BJ (cell line): ENCODE data around the gene PIGN. TPM values are rescaled to one million over a fixed set of nuclear protein-coding genes. Genes with fewer than 3 reads are reported as not detected.

Source experiments
- CTCF ChIA-PET: fragments of 350-600 bp; formaldehyde crosslinking; extraction: SDS; loops from one replicate; lab custom pipeline; 2021; ENCODE audit warnings: antibody characterized with exemption, inconsistent platforms; lab: Yijun Ruan, JAX
- POLR2A ChIA-PET: fragments of 300-600 bp; sonication (Branson Sonifier 250); formaldehyde crosslinking; extraction: SDS; loops from one replicate; lab custom pipeline; 2021; ENCODE audit warnings: antibody characterized with exemption; lab: Charles Lee
- DNase-seq: peaks from one replicate; pipeline ENCODE4 v3.0.0-alpha.2; 2011; ENCODE audit warnings: low read depth
- H3K27me3 ChIP-seq: 2 replicates; pipeline ENCODE4 v1.6.0; 2011; ENCODE audit warnings: low read length; ENCODE audit not compliant: control insufficient read depth, insufficient read depth
- H3K36me3 ChIP-seq: 2 replicates; pipeline ENCODE4 v1.5.1; 2011; ENCODE audit warnings: low read length; ENCODE audit not compliant: control insufficient read depth, insufficient read depth
- H3K4me3 ChIP-seq: 2 replicates; pipeline ENCODE4 v1.5.1; 2011; ENCODE audit warnings: low read depth, mild to moderate bottlenecking, control low read depth, low read length
- CTCF ChIP-seq: IDR thresholded peaks from 2 replicates; pipeline ENCODE4 v1.5.1; 2011; ENCODE audit warnings: low read depth, mild to moderate bottlenecking, control low read depth, inconsistent platforms, low read length, moderate library complexity; ENCODE audit not compliant: insufficient read depth
- polyA plus RNA-seq: library from polyadenylated mRNA; depleted of rRNA; stranded (reverse); fragments of >200 nt; gene quantifications from 2 replicates; pipeline ENCODE4 v1.2.3, GENCODE V29; 2011

The PIGN gene
- polyA plus RNA-seq, 1 experiment = 12.0 TPM

GRCh38 chr18:62122330-62122729 lies 64.5 kb downstream of the PIGN start:
- no peaks in the 10 kb centered on the region for H3K27me3 ChIP-seq
- no peaks in the 10 kb centered on the region for H3K36me3 ChIP-seq
- no peak for DNase-seq
- TF ChIP-seq CTCF = no peak
- CTCF ChIA-PET = interaction anchor here (0.8 to 0.9 kb wide), 2 partner anchors 229 to 479 kb away, joined by 3 to 4 read pairs; no protein-coding TSS in a partner anchor
- POLR2A ChIA-PET = no interaction called here
- H3K4me3 ChIP-seq = no peak overlapping the region

GRCh38 chr18:62119884-62120283 lies 67.0 kb downstream of the PIGN start:
- no peak for TF ChIP-seq CTCF
- ChIA-PET POLR2A (no interaction called here), CTCF (no interaction called here)
- Histone ChIP-seq H3K4me3 (no peak overlapping the region), H3K36me3 (no peaks in the 10 kb centered on the region), H3K27me3 (no peaks in the 10 kb centered on the region)
- DNase-seq = no peak

GRCh38 chr18:62118328-62118727 lies 68.5 kb downstream of the PIGN start:
- H3K27me3 ChIP-seq = no peaks in the 10 kb centered on the region
- H3K4me3 ChIP-seq = no peak overlapping the region
- TF ChIP-seq CTCF = no peak
- DNase-seq = peak; percentile 43
- POLR2A ChIA-PET = no interaction called here
- CTCF ChIA-PET = interaction anchor here (1.7 kb wide), 1 partner anchor 9 kb away, joined by 5 read pairs; no protein-coding TSS in a partner anchor
- H3K36me3 ChIP-seq = no peaks in the 10 kb centered on the region

GRCh38 chr18:62109676-62110075 lies 77.2 kb downstream of the PIGN start:
- Histone ChIP-seq H3K36me3 (no peaks in the 10 kb centered on the region), H3K4me3 (no peak overlapping the region), H3K27me3 (no peaks in the 10 kb centered on the region)
- no peak for TF ChIP-seq CTCF
- ChIA-PET POLR2A (no interaction called here), CTCF (interaction anchor here (1.0 kb wide), 1 partner anchor 8 kb away, joined by 3 read pairs; no protein-coding TSS in a partner anchor)
- no peak for DNase-seq

- POLR2A ChIA-PET = no interaction called here
- no peak for TF ChIP-seq CTCF
- CTCF ChIA-PET = interaction anchor here (0.8 kb wide), 1 partner anchor 107 kb away, joined by 3 read pairs; no protein-coding TSS in a partner anchor
- Histone ChIP-seq H3K4me3 (no peak overlapping the region), H3K27me3 (no peaks in the 10 kb centered on the region), H3K36me3 (no peaks in the 10 kb centered on the region)
- DNase-seq = no peak
These were observed 79.0 kb downstream of the PIGN start for GRCh38 chr18:62107881-62108280.
